CD4-positive, alpha-beta T cell treated with Interleukin-15 for 1 hour (primary cell): Measurements from ENCODE around the gene SRP54.
"Not testable (repeated sequence)": the region's sequence is repeated elsewhere in the genome, so short reads cannot be mapped to it uniquely, and the experiment has no call there.

Source experiments
- DNase-seq: peaks from one replicate; pipeline ENCODE4 v3.0.0-alpha.2; 2020

The SRP54 gene

GRCh38 chr14:35050652-35051051 lies 67.9 kb downstream of the SRP54 start:
- DNase-seq, result no peak

- DNase-seq, result no peak
Observed at GRCh38 chr14:35051796-35052195, 69.0 kb downstream of the SRP54 start.

GRCh38 chr14:35052637-35053036 lies 69.8 kb downstream of the SRP54 start:
- no peak for DNase-seq

- DNase-seq, result not testable (repeated sequence)
Observed at GRCh38 chr14:35061113-35061791, 78.5 kb downstream of the SRP54 start.

GRCh38 chr14:35065731-35066130 lies 82.9 kb downstream of the SRP54 start:
- not testable (repeated sequence) for DNase-seq

- no peak for DNase-seq
Observed at GRCh38 chr14:35068238-35069012, 85.6 kb downstream of the SRP54 start.

- no peak for DNase-seq
Observed at GRCh38 chr14:35072226-35072625, 89.4 kb downstream of the SRP54 start.

- no peak for DNase-seq
Observed at GRCh38 chr14:35073486-35073885, 90.7 kb downstream of the SRP54 start.

- no peak for DNase-seq
Observed at GRCh38 chr14:35078082-35078481, 95.3 kb downstream of the SRP54 start.
